ENCODE results near the gene KCNC3.

KCNC3 gene

GRCh38 chr19:50286443-50286842 is 42.7 kb downstream of the KCNC3 start:
- no peak for DNase-seq (ENCODE audit: low read depth)
- no peak overlapping the region for H3K4me3 ChIP-seq (ENCODE audit: control insufficient read depth, low read depth, low read length)
- TF ChIP-seq CTCF (IDR thresholded peaks at IDR 0.05; ENCODE audit: control insufficient read depth, insufficient read depth, low read depth, low read length, missing control alignments): no peak

GRCh38 chr19:50285833-50286232 is 43.3 kb downstream of the KCNC3 start:
- DNase-seq (ENCODE audit: low read depth): no peak

GRCh38 chr19:50281491-50281890 is 47.7 kb downstream of the KCNC3 start:
- no peak overlapping the region for H3K4me3 ChIP-seq (ENCODE audit: control insufficient read depth, low read depth, low read length)
- no peak for TF ChIP-seq CTCF (IDR thresholded peaks at IDR 0.05; ENCODE audit: control insufficient read depth, insufficient read depth, low read depth, low read length, missing control alignments)
- DNase-seq (ENCODE audit: low read depth): no peak

More at GRCh38 chr19:50285833-50286232, 43.3 kb downstream of the KCNC3 start:
- no peak for TF ChIP-seq CTCF (IDR thresholded peaks at IDR 0.05; ENCODE audit: control insufficient read depth, insufficient read depth, low read depth, low read length, missing control alignments)
- no peak overlapping the region for H3K4me3 ChIP-seq (ENCODE audit: control insufficient read depth, low read depth, low read length)

- DNase-seq (ENCODE audit: low read depth): no peak
- no peak overlapping the region for H3K4me3 ChIP-seq (ENCODE audit: control insufficient read depth, low read depth, low read length)
- TF ChIP-seq CTCF (IDR thresholded peaks at IDR 0.05; ENCODE audit: control insufficient read depth, insufficient read depth, low read depth, low read length, missing control alignments): no peak
Measured at GRCh38 chr19:50280983-50281382, 48.2 kb downstream of the KCNC3 start.

- no peak for DNase-seq (ENCODE audit: low read depth)
- TF ChIP-seq CTCF (IDR thresholded peaks at IDR 0.05; ENCODE audit: control insufficient read depth, insufficient read depth, low read depth, low read length, missing control alignments): no peak
- no peak overlapping the region for H3K4me3 ChIP-seq (ENCODE audit: control insufficient read depth, low read depth, low read length)
Measured at GRCh38 chr19:50280074-50280473, 49.1 kb downstream of the KCNC3 start.

GRCh38 chr19:50277966-50278580 is 51.1 kb downstream of the KCNC3 start:
- no peak overlapping the region for H3K4me3 ChIP-seq (ENCODE audit: control insufficient read depth, low read depth, low read length)
- no peak for TF ChIP-seq CTCF (IDR thresholded peaks at IDR 0.05; ENCODE audit: control insufficient read depth, insufficient read depth, low read depth, low read length, missing control alignments)
- DNase-seq (ENCODE audit: low read depth): no peak

Data from AG09309 (cell line).